ENCODE data around the gene CITED4.

Gene CITED4

GRCh38 chr1:40820251-40820797 is 41.8 kb downstream of the CITED4 start:
- no peak for TF ChIP-seq JUND (IDR thresholded peaks at IDR 0.05; ENCODE audit: low read depth)
- DNase-seq (ENCODE audit: low read depth in 1 of 2, low spot score in 1 of 2), result no peak
- in situ Hi-C loops (cut with HindIII; ENCODE audit: low pct_unique_long_range_greater_than_20kb, low sequenced_read_pairs), result no loop called here

- in situ Hi-C loops (cut with HindIII; ENCODE audit: low pct_unique_long_range_greater_than_20kb, low sequenced_read_pairs), result no loop called here
- DNase-seq (ENCODE audit: low read depth in 1 of 2, low spot score in 1 of 2), result no peak
- no peak for TF ChIP-seq JUND (IDR thresholded peaks at IDR 0.05; ENCODE audit: low read depth)
These were observed 43.1 kb downstream of the CITED4 start for GRCh38 chr1:40819101-40819500.

GRCh38 chr1:40818264-40818961 is 43.8 kb downstream of the CITED4 start:
- no peak for TF ChIP-seq JUND (IDR thresholded peaks at IDR 0.05; ENCODE audit: low read depth)
- in situ Hi-C loops (cut with HindIII; ENCODE audit: low pct_unique_long_range_greater_than_20kb, low sequenced_read_pairs), result no loop called here
- no peak for DNase-seq (ENCODE audit: low read depth in 1 of 2, low spot score in 1 of 2)

DNA sequence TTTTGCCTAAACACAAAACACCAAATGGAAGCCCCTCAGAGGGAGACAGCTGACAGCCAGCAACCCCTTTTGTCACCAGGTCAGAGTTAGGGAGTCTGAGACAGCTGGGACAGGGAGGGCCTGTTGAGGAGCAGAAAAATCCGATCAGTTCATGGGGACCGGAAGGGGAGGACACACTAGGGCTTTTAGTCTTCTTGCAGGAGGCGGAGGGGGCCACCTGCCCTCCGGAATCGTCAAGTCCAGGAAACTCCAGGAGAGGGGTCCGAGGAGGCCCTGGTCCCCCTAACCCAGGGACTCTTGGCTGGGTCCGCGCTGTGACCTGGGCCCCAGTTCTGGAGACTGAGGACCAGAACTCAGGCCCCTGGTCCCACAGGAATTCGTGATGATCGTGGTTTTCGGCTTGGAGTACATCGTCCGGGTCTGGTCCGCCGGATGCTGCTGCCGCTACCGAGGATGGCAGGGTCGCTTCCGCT is 44.3 kb downstream of the CITED4 start:
- DNase-seq (ENCODE audit: low read depth in 1 of 2, low spot score in 1 of 2), result no peak
- in situ Hi-C loops (cut with HindIII; ENCODE audit: low pct_unique_long_range_greater_than_20kb, low sequenced_read_pairs), result no loop called here

GRCh38 chr1:40815420-40815819 is 46.7 kb downstream of the CITED4 start:
- no peak for DNase-seq (ENCODE audit: low read depth in 1 of 2, low spot score in 1 of 2)
- TF ChIP-seq JUND (IDR thresholded peaks at IDR 0.05; ENCODE audit: low read depth), result no peak
- in situ Hi-C loops (cut with HindIII; ENCODE audit: low pct_unique_long_range_greater_than_20kb, low sequenced_read_pairs), result no loop called here

More for the DNA sequence above, 44.3 kb downstream of the CITED4 start:
- no peak for TF ChIP-seq JUND (IDR thresholded peaks at IDR 0.05; ENCODE audit: low read depth)
